Measurements from ENCODE around the gene ART1. TPM values are rescaled to one million over a fixed set of nuclear protein-coding genes. Genes with fewer than 3 reads are reported as not detected.
A peak's percentile ranks its signal among the peaks of the same experiment; 100 is the strongest.

Gene ART1
- total RNA-seq, 1 donor from 2014 or later, result 1.0 TPM

- H3K27me3 ChIP-seq (ENCODE audit: low read depth), result no peaks in the 10 kb centered on the region
- no peak overlapping the region for H3K4me3 ChIP-seq
- peaks cover 14% of the 10 kb centered on the region for H3K4me1 ChIP-seq
- ATAC-seq, result peak; percentile 49 to 57
- intact Hi-C loops (cut with DNase I), result no loop called here
- H3K9me3 ChIP-seq, result no peaks in the 10 kb centered on the region
- TF ChIP-seq CTCF (IDR thresholded peaks at IDR 0.05), result peak; percentile 90
- no peaks in the 10 kb centered on the region for H3K36me3 ChIP-seq
- no peak overlapping the region for H3K27ac ChIP-seq
- no peak for DNase-seq
These were observed 35.3 kb upstream of the ART1 start for GRCh38 chr11:3609416-3610265.

- Histone ChIP-seq H3K27ac (no peak overlapping the region), H3K4me1 (peaks cover 21% of the 10 kb centered on the region), H3K9me3 (no peaks in the 10 kb centered on the region), H3K27me3 (ENCODE audit: low read depth) (no peaks in the 10 kb centered on the region), H3K36me3 (no peaks in the 10 kb centered on the region), H3K4me3 (no peak overlapping the region)
- intact Hi-C loops (cut with DNase I), result no loop called here
- DNase-seq (no peak), ATAC-seq (no peak)
- TF ChIP-seq CTCF (IDR thresholded peaks at IDR 0.05), result no peak
These were observed 34.1 kb upstream of the ART1 start for GRCh38 chr11:3610846-3611245.

- Histone ChIP-seq H3K27me3 (ENCODE audit: low read depth) (no peaks in the 10 kb centered on the region), H3K36me3 (no peaks in the 10 kb centered on the region), H3K4me1 (peaks cover 21% of the 10 kb centered on the region), H3K9me3 (no peaks in the 10 kb centered on the region), H3K27ac (no peak overlapping the region), H3K4me3 (no peak overlapping the region)
- DNase-seq (no peak), ATAC-seq (no peak)
- TF ChIP-seq CTCF (IDR thresholded peaks at IDR 0.05), result no peak
- intact Hi-C loops (cut with DNase I), result no loop called here
These were observed 32.8 kb upstream of the ART1 start for GRCh38 chr11:3611976-3612678.

GRCh38 chr11:3613998-3614741 is 30.8 kb upstream of the ART1 start:
- Histone ChIP-seq H3K4me3 (peak overlapping the region; percentile 6), H3K36me3 (no peaks in the 10 kb centered on the region), H3K4me1 (peaks cover 21% of the 10 kb centered on the region), H3K27me3 (ENCODE audit: low read depth) (no peaks in the 10 kb centered on the region), H3K27ac (peak overlapping the region; percentile 65), H3K9me3 (no peaks in the 10 kb centered on the region)
- DNase-seq (no peak), ATAC-seq (peak; percentile 90)
- TF ChIP-seq CTCF (IDR thresholded peaks at IDR 0.05), result no peak
- intact Hi-C loops (cut with DNase I), result no loop called here

- peak; percentile 83 to 86 for ATAC-seq
- H3K27ac ChIP-seq, result peak overlapping the region; percentile 65
- no peak overlapping the region for H3K4me3 ChIP-seq
- H3K36me3 ChIP-seq, result no peaks in the 10 kb centered on the region
- DNase-seq, result peak; percentile 72
- TF ChIP-seq CTCF (IDR thresholded peaks at IDR 0.05), result no peak
- H3K27me3 ChIP-seq (ENCODE audit: low read depth), result no peaks in the 10 kb centered on the region
- H3K4me1 ChIP-seq, result peaks cover 21% of the 10 kb centered on the region
- no peaks in the 10 kb centered on the region for H3K9me3 ChIP-seq
- intact Hi-C loops (cut with DNase I), result no loop called here
These were observed 30.2 kb upstream of the ART1 start for GRCh38 chr11:3614742-3615171.
